Subcutaneous abdominal adipose tissue (tissue), 5 donors: ENCODE results near the gene OLFML2B.
A peak's percentile ranks its signal among the peaks of the same experiment; 100 is the strongest.
"Not testable (repeated sequence)": the region's sequence is repeated elsewhere in the genome, so short reads cannot be mapped to it uniquely, and the experiment has no call there.

Source experiments
- H3K27ac ChIP-seq: one replicate; pipeline ENCODE4 v1.7.0; 2013; ENCODE audit warnings: low read depth, mild to moderate bottlenecking, inconsistent platforms, low read length, moderate library complexity
- H3K27me3 ChIP-seq, 5 donors: one replicate each; pipeline ENCODE4 v1.7.0; 2013; ENCODE audit warnings: low read length in 5 of 5, inconsistent platforms in 1 of 5; ENCODE audit not compliant: control insufficient read depth in 5 of 5, insufficient read depth in 4 of 5
- H3K36me3 ChIP-seq, 5 donors: one replicate each; pipeline ENCODE4 v1.7.0; 2013; ENCODE audit warnings: low read length in 5 of 5; ENCODE audit not compliant: control insufficient read depth in 5 of 5, insufficient read depth in 5 of 5
- H3K4me1 ChIP-seq, 5 donors: one replicate each; pipeline ENCODE4 v1.7.0; 2013; ENCODE audit warnings: low read length in 5 of 5, mild to moderate bottlenecking in 3 of 5, moderate library complexity in 1 of 5; ENCODE audit not compliant: control insufficient read depth in 5 of 5, insufficient read depth in 5 of 5
- H3K4me3 ChIP-seq, 5 donors: one replicate each; pipeline ENCODE4 v1.7.0; 2013; ENCODE audit warnings: low read length in 5 of 5, low read depth in 1 of 5
- H3K9ac ChIP-seq, 5 donors: one replicate each; pipeline ENCODE4 v1.7.0; 2013; ENCODE audit warnings: low read length in 5 of 5, mild to moderate bottlenecking in 4 of 5, moderate library complexity in 3 of 5
- H3K9me3 ChIP-seq, 5 donors: one replicate each; pipeline ENCODE4 v1.7.0; 2013; ENCODE audit warnings: low read length in 5 of 5; ENCODE audit not compliant: control insufficient read depth in 5 of 5
- donor health status: healthy.
- donor health status: healthy.
- donor health status: healthy.
- donor health status: healthy.
- donor health status: healthy.

Gene OLFML2B

GRCh38 chr1:162023547-162024501, at the start of gene OLFML2B:
Gene OLFML2B (minus strand): TSS chr1:162023869. CDS start chr1:162023430, 439 bp downstream.
- Histone ChIP-seq H3K27me3 (peaks cover 0 to 23% (median 7%) of the 10 kb centered on the region in 5 donors), H3K27ac (no peak within 1 kb of the TSS), H3K9me3 (peaks cover 0 to 4% (median 0%) of the 10 kb centered on the region in 5 donors), H3K36me3 (no peaks in the 10 kb centered on the region), H3K4me3 (peak within 1 kb of the TSS; percentile 68 to 88 (median 77)), H3K9ac (peak within 1 kb of the TSS in 3 of 5 donors; percentile 56 to 68 (median 59)), H3K4me1 (peaks cover 0 to 53% (median 34%) of the 10 kb centered on the region in 5 donors)

GRCh38 chr1:162072740-162073139, 49.1 kb upstream of the OLFML2B start:
- peaks cover 0 to 25% (median 19%) of the 10 kb centered on the region in 5 donors for H3K4me1 ChIP-seq
- peaks cover 0 to 5% (median 0%) of the 10 kb centered on the region in 5 donors for H3K27me3 ChIP-seq
- H3K27ac ChIP-seq = no peak overlapping the region
- no peak overlapping the region for H3K4me3 ChIP-seq
- H3K36me3 ChIP-seq = no peaks in the 10 kb centered on the region
- no peak overlapping the region for H3K9ac ChIP-seq
- peaks cover 0 to 5% (median 4%) of the 10 kb centered on the region in 5 donors for H3K9me3 ChIP-seq

GRCh38 chr1:162070825-162071224, 47.2 kb upstream of the OLFML2B start:
- H3K27me3 ChIP-seq = peaks cover 0 to 5% (median 0%) of the 10 kb centered on the region in 5 donors
- H3K36me3 ChIP-seq = no peaks in the 10 kb centered on the region
- peaks cover 0 to 5% (median 4%) of the 10 kb centered on the region in 5 donors for H3K9me3 ChIP-seq
- H3K4me3 ChIP-seq = peak overlapping the region in 3 of 5 donors; percentile 65 to 76 (median 73)
- H3K9ac ChIP-seq = no peak overlapping the region
- peaks cover 0 to 25% (median 19%) of the 10 kb centered on the region in 5 donors for H3K4me1 ChIP-seq
- no peak overlapping the region for H3K27ac ChIP-seq

- Histone ChIP-seq H3K36me3 (no peaks in the 10 kb centered on the region), H3K9me3 (peaks cover 0 to 5% (median 4%) of the 10 kb centered on the region in 5 donors), H3K9ac (peak overlapping the region in 4 of 5 donors; percentile 59 to 78 (median 70)), H3K4me1 (peaks cover 0 to 25% (median 19%) of the 10 kb centered on the region in 5 donors), H3K27me3 (peaks cover 0 to 5% (median 0%) of the 10 kb centered on the region in 5 donors), H3K4me3 (peak overlapping the region; percentile 65 to 88 (median 76)), H3K27ac (no peak overlapping the region)
Observed at GRCh38 chr1:162070094-162070748, 46.6 kb upstream of the OLFML2B start.

DNA sequence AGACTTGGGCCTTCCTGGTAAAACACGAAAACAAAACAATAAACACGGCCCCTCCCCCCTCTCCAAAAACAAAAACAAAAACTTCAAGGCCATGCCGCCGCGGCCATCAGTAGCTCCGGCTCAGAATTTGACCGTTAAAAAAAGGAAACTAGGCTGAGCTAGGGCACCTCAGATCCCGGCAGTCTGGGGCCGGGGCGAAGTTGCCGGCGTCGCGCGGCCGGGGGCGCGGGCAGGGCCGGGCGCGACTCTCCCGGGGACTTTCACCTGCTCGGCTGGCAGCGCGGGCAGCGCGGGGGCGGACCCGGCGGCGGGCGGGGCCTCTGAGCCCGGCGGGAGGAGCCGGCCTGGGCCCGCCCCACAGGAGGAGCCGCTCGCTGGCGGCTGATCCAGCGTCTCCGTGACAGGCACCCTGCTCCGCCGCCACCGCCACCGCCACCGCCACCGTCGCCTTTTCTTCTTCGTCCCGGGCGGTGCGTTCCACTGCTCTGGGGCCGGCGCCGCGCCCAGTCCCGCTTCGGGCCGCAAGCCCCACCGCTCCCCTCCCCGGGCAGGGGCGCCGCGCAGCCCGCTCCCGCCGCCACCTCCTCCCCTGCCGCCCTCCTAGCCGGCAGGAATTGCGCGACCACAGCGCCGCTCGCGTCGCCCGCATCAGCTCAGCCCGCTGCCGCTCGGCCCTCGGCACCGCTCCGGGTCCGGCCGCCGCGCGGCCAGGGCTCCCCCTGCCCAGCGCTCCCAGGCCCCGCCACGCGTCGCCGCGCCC, 45.8 kb upstream of the OLFML2B start, which contains the start of gene NOS1AP:
NOS1AP (plus strand) TSS at position 358 of the 760 bp plus-strand sequence. CDS start 487 bp downstream, outside the sequence.
- Histone ChIP-seq H3K4me1 (peaks cover 0 to 25% (median 19%) of the 10 kb centered on the region in 5 donors), H3K36me3 (no peaks in the 10 kb centered on the region), H3K9ac (peak within 1 kb of the TSS in 4 of 5 donors; percentile 59 to 78 (median 74)), H3K9me3 (peaks cover 0 to 3% (median 2%) of the 10 kb centered on the region in 5 donors), H3K27ac (peak within 1 kb of the TSS; percentile 60), H3K4me3 (peak within 1 kb of the TSS; percentile 72 to 88 (median 77)), H3K27me3 (peaks cover 0 to 9% (median 0%) of the 10 kb centered on the region in 5 donors)

DNA sequence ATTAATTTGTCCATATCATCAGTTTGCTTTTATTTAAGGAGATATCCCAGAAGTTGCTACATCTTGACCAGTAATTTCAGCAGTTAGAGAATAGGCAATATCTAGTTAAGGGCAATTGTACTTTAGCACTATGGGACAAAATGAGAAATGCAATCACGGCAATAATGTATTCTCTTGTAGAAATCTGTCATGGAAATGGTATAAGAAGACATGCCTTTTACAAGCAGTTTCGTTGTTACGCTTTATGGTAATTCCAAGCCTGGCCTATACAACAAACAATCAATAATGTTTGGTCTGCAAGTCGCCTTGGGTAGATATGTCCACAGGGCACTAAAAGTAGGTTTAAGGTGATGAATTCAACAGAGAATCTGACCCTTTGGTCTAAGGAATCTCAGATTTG, 44.6 kb upstream of the OLFML2B start:
- H3K4me3 ChIP-seq = no peak overlapping the region
- H3K9me3 ChIP-seq = no peaks in the 10 kb centered on the region
- peaks cover 0 to 25% (median 19%) of the 10 kb centered on the region in 5 donors for H3K4me1 ChIP-seq
- H3K9ac ChIP-seq = no peak overlapping the region
- H3K27ac ChIP-seq = no peak overlapping the region
- H3K27me3 ChIP-seq = peaks cover 0 to 9% (median 0%) of the 10 kb centered on the region in 5 donors
- H3K36me3 ChIP-seq = no peaks in the 10 kb centered on the region

GRCh38 chr1:162067466-162067865, 43.8 kb upstream of the OLFML2B start:
- no peaks in the 10 kb centered on the region for H3K36me3 ChIP-seq
- H3K27ac ChIP-seq = no peak overlapping the region
- H3K9me3 ChIP-seq = no peaks in the 10 kb centered on the region
- peaks cover 0 to 25% (median 19%) of the 10 kb centered on the region in 5 donors for H3K4me1 ChIP-seq
- H3K9ac ChIP-seq = no peak overlapping the region
- H3K4me3 ChIP-seq = no peak overlapping the region
- H3K27me3 ChIP-seq = peaks cover 0 to 7% (median 0%) of the 10 kb centered on the region in 5 donors

DNA sequence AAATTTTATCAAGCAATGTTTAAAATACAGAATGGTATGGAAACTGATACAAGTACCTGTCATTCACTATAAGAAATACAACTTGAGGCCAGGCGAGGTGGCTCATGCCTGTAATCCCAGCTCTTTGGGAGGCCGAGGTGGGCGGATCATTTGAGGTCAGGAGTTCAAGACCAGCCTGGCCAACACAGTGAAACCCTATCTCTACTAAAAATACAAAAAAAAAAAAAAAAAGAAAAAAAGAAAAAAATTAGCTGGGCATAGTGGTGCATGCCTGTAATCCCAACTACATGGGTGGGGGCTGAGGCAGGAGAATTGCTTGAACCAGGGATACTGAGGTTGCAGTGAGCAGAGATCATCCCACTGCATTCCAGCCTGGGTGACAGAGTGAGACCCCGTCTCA, 43.2 kb upstream of the OLFML2B start:
- not testable (repeated sequence) for H3K4me3 ChIP-seq, H3K36me3 ChIP-seq, H3K27ac ChIP-seq, H3K9me3 ChIP-seq, H3K27me3 ChIP-seq, H3K9ac ChIP-seq
- H3K4me1 ChIP-seq = peaks cover 0 to 25% (median 19%) of the 10 kb centered on the region in 5 donors

- H3K4me1 ChIP-seq = peaks cover 0 to 8% (median 7%) of the 10 kb centered on the region in 5 donors
- H3K27ac ChIP-seq = no peak overlapping the region
- no peaks in the 10 kb centered on the region for H3K36me3 ChIP-seq
- no peaks in the 10 kb centered on the region for H3K9me3 ChIP-seq
- H3K9ac ChIP-seq = no peak overlapping the region
- H3K4me3 ChIP-seq = no peak overlapping the region
- peaks cover 0 to 4% (median 0%) of the 10 kb centered on the region in 5 donors for H3K27me3 ChIP-seq
Observed at GRCh38 chr1:162065016-162065415, 41.3 kb upstream of the OLFML2B start.
